ENCODE data around the gene PAM.

The PAM gene

DNA sequence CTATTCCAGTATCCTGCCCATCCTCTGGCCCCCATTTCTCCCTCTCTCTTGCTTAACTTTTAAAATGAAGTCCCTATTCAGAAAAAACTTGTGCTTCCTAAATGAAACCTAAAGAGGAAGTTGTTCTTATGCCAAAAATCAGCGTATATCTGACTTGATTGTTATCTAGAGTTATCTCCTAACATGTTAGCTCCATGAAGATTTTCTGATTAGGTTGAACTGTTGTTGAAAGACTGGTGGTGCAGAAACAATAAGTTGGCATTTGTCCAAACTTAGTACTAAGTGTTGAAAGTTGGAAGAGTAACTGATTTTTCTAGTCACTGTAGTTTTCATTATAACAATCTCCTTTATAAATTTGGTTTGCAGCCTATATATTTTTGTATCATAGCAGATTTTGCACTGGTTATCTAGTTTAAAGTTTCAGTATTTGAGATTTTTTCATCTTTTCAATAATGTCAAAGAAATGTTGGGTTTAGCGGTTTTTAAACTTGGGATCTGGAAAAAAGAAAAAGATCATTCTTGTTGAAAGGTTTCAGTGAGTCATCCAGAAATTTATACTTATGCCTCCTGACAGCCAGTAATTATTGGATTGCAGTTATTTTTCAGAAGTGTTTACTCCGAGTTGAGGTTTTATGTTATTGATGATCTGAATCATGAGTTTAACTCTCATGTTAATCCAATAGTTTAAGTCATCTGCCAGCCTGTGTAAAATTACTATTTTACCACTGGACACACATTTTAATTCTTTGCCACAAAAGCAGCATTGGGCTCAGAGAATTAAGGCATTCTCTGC lies 60.6 kb downstream of the PAM start:
- H3K4me3 ChIP-seq (replicated peaks; ENCODE audit: low read depth, low read length): no peak overlapping the region
- DNase-seq (ENCODE audit: low read depth): peak; percentile 47
- TF ChIP-seq, protein P1, sequence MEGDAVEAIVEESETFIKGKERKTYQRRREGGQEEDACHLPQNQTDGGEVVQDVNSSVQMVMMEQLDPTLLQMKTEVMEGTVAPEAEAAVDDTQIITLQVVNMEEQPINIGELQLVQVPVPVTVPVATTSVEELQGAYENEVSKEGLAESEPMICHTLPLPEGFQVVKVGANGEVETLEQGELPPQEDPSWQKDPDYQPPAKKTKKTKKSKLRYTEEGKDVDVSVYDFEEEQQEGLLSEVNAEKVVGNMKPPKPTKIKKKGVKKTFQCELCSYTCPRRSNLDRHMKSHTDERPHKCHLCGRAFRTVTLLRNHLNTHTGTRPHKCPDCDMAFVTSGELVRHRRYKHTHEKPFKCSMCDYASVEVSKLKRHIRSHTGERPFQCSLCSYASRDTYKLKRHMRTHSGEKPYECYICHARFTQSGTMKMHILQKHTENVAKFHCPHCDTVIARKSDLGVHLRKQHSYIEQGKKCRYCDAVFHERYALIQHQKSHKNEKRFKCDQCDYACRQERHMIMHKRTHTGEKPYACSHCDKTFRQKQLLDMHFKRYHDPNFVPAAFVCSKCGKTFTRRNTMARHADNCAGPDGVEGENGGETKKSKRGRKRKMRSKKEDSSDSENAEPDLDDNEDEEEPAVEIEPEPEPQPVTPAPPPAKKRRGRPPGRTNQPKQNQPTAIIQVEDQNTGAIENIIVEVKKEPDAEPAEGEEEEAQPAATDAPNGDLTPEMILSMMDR (IDR thresholded peaks at IDR 0.05; ENCODE audit: low read length, missing control alignments): no peak

DNA sequence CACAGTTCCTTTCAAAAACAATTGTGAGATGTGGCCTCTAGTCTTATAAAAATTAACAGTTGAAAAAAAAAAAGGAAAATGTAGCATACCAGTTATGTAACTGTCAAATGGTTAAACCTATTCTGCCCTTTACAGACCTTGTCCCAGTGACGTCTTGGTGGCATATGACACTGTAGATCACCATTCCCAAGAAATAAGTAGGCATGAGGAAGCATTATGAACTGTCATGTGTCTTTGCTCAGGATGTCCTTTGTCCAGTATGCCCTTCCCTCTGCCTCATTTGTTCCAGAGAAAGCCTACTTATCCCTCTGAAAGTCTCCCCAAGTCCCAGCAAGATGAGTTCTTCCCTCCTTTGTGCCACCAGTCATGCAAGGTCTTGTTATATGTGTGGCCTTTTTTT lies 63.2 kb downstream of the PAM start:
- H3K4me3 ChIP-seq (replicated peaks; ENCODE audit: low read depth, low read length): no peak overlapping the region
- TF ChIP-seq, protein P1 (IDR thresholded peaks at IDR 0.05; ENCODE audit: low read length, missing control alignments): no peak
- no peak for DNase-seq (ENCODE audit: low read depth)

DNA sequence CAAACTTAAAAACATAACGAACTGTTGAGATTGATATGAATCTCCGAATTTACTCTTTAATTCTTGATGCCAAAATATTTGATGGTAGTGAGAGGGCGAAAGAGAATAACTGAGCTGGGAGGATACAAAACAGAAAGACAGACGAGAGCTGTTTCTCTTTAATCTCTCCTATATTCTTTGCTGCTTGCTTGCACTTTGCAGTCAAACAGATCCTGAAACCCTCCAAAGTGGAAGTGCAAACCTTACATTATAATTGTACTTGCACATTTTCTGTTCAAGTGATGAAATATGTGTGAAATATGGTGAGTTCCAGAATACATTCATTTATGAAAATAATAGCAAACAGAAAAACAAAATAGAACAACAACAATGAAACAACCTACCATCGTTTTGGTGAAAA lies 63.8 kb downstream of the PAM start:
- TF ChIP-seq, protein P1 (IDR thresholded peaks at IDR 0.05; ENCODE audit: low read length, missing control alignments): no peak
- H3K4me3 ChIP-seq (replicated peaks; ENCODE audit: low read depth, low read length): no peak overlapping the region
- no peak for DNase-seq (ENCODE audit: low read depth)

DNA sequence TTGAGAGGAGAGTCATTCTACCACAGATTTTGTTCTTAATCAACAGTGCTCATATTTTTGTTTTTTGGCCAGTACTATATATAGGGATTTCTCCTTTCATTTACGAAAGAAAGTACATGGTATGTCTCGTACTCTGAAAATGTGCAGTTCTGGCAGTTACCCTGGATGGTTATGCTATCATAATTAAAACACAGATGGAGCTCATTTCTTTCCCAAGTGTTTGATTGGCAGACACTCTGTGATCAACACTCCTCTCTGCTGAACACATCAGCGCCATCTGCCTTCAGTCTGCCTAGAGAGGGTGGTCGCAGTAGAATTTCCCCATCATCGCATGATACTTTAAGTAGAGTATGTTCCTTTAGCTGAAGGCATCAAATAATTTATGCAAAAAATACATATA lies 64.5 kb downstream of the PAM start:
- no peak overlapping the region for H3K4me3 ChIP-seq (replicated peaks; ENCODE audit: low read depth, low read length)
- no peak for DNase-seq (ENCODE audit: low read depth)
- TF ChIP-seq, protein P1 (IDR thresholded peaks at IDR 0.05; ENCODE audit: low read length, missing control alignments): no peak

DNA sequence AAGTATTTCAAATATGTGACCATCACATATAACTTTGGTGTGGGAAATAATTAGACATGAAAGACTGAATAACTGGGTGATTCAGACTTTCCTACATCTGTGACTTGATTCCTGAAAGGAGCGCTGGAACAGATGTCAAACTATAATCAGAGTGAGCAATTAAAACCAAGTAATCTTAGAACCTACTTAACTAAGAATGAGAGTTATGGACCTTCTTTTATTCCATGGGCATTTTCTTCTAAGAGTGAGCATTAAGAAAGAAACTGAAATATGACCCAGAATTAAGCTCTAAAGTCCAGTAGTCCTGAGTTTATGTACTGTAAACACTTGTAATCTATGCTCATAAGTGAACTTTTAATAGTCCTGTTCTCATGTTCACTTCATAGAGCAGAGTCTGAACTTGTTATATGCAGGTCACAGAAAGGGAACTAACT lies 68.4 kb downstream of the PAM start:
- H3K4me3 ChIP-seq (replicated peaks; ENCODE audit: low read depth, low read length): no peak overlapping the region
- TF ChIP-seq, protein P1 (IDR thresholded peaks at IDR 0.05; ENCODE audit: low read length, missing control alignments): no peak
- peak; percentile 31 for DNase-seq (ENCODE audit: low read depth)

DNA sequence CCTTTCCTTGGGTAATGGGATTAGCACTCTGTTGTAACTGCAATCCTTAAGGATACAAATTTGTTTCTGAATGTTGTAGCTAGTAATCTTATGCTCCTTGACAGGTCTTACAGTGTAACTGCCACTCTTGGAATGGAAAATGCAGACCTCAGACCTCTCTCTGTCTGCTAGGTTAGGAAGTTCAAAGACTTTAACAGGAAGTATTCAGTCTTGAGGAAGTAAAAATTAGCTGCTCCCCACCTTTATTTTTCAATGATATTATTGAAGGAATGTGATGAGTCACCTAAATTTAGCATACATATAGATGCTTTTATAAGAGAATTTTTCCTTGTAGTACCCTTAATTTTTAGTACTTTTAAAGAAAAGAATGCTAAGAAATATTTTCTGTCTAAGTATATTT lies 71.5 kb downstream of the PAM start:
- DNase-seq (ENCODE audit: low read depth): no peak
- no peak overlapping the region for H3K4me3 ChIP-seq (replicated peaks; ENCODE audit: low read depth, low read length)
- TF ChIP-seq, protein P1 (IDR thresholded peaks at IDR 0.05; ENCODE audit: low read length, missing control alignments): no peak

DNA sequence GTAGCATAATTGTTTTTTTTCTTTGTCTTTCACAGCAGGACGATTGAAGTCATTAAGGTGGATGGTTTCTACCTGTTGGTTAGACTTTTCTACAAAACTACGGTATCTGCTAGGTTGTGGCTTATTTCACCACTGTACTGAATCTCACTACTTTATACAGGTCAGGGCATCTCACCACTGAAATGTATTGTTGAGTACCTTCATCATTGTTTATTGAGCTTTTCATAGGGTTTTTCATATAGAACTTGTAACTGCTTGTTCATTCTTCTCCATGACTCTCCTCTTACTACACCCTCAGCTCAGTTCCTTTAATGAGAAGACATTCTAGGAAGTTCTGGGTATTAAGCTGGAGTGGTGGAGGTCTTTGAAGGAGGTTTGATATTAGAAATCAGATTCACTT lies 75.1 kb downstream of the PAM start:
- TF ChIP-seq, protein P1 (IDR thresholded peaks at IDR 0.05; ENCODE audit: low read length, missing control alignments): no peak
- DNase-seq (ENCODE audit: low read depth): no peak
- H3K4me3 ChIP-seq (replicated peaks; ENCODE audit: low read depth, low read length): no peak overlapping the region

Measured in fibroblast of pulmonary artery (primary cell).